ENCODE results near the gene TMEM135. TPM values are rescaled to one million over a fixed set of nuclear protein-coding genes. Genes with fewer than 3 reads are reported as not detected.

Gene TMEM135
- total RNA-seq, 1 donor from 2014 or later: 24.7 TPM

DNA sequence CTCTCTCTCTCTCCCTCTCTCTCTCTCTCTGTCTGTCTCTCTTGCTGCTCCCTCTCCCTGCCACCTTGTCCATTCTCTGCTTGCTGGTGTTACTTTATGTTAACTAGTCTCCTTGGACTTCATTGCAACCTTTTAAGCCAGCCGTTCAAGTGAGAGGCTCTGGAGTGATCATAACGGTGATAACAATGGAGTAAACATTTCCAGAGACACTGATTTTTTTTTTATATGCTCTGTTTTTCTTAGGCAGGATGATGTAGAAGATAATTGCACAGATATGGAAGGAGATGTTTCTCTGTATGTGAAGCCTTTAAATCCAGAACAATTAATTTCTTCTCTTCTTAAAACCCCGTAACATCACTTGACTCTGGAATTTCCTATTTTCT lies 287.7 kb downstream of the TMEM135 start:
- no peak overlapping the region for H3K27ac Mint-ChIP-seq (ENCODE audit: unreplicated experiment)
- no peaks in the 10 kb centered on the region for H3K9me3 Mint-ChIP-seq (ENCODE audit: unreplicated experiment)
- no peaks in the 10 kb centered on the region for H3K27me3 Mint-ChIP-seq (ENCODE audit: unreplicated experiment)
- no peak for TF ChIP-seq CTCF (IDR thresholded peaks at IDR 0.05)
- H3K4me1 Mint-ChIP-seq (ENCODE audit: unreplicated experiment): peaks cover 6% of the 10 kb centered on the region
- no peak overlapping the region for H3K4me3 Mint-ChIP-seq (ENCODE audit: unreplicated experiment)
- peaks cover 38% of the 10 kb centered on the region for H3K36me3 Mint-ChIP-seq (ENCODE audit: unreplicated experiment)
- DNase-seq (ENCODE audit: extremely low spot score, unreplicated experiment): no peak

- no peaks in the 10 kb centered on the region for H3K27me3 Mint-ChIP-seq (ENCODE audit: unreplicated experiment)
- no peak overlapping the region for H3K4me3 Mint-ChIP-seq (ENCODE audit: unreplicated experiment)
- H3K9me3 Mint-ChIP-seq (ENCODE audit: unreplicated experiment): no peaks in the 10 kb centered on the region
- peaks cover 35% of the 10 kb centered on the region for H3K36me3 Mint-ChIP-seq (ENCODE audit: unreplicated experiment)
- H3K27ac Mint-ChIP-seq (ENCODE audit: unreplicated experiment): no peak overlapping the region
- no peak for DNase-seq (ENCODE audit: extremely low spot score, unreplicated experiment)
- no peak for TF ChIP-seq CTCF (IDR thresholded peaks at IDR 0.05)
- peaks cover 6% of the 10 kb centered on the region for H3K4me1 Mint-ChIP-seq (ENCODE audit: unreplicated experiment)
Observed at GRCh38 chr11:87326594-87326993, 288.9 kb downstream of the TMEM135 start.

- Mint-ChIP-seq H3K27me3 (ENCODE audit: unreplicated experiment) (no peaks in the 10 kb centered on the region), H3K36me3 (ENCODE audit: unreplicated experiment) (peaks cover 22% of the 10 kb centered on the region), H3K4me3 (ENCODE audit: unreplicated experiment) (no peak overlapping the region), H3K27ac (ENCODE audit: unreplicated experiment) (no peak overlapping the region), H3K9me3 (ENCODE audit: unreplicated experiment) (peaks cover 13% of the 10 kb centered on the region), H3K4me1 (ENCODE audit: unreplicated experiment) (peaks cover 5% of the 10 kb centered on the region)
- DNase-seq (ENCODE audit: extremely low spot score, unreplicated experiment): no peak
- TF ChIP-seq CTCF (IDR thresholded peaks at IDR 0.05): no peak
Observed at GRCh38 chr11:87329172-87329571, 291.4 kb downstream of the TMEM135 start.

- no peak for TF ChIP-seq CTCF (IDR thresholded peaks at IDR 0.05)
- Mint-ChIP-seq H3K9me3 (ENCODE audit: unreplicated experiment) (peaks cover 20% of the 10 kb centered on the region), H3K27me3 (ENCODE audit: unreplicated experiment) (no peaks in the 10 kb centered on the region), H3K4me3 (ENCODE audit: unreplicated experiment) (no peak overlapping the region), H3K4me1 (ENCODE audit: unreplicated experiment) (peaks cover 3% of the 10 kb centered on the region), H3K36me3 (ENCODE audit: unreplicated experiment) (peaks cover 23% of the 10 kb centered on the region), H3K27ac (ENCODE audit: unreplicated experiment) (no peak overlapping the region)
- no peak for DNase-seq (ENCODE audit: extremely low spot score, unreplicated experiment)
Observed at GRCh38 chr11:87330187-87330601, 292.5 kb downstream of the TMEM135 start.

GRCh38 chr11:87331273-87331672 lies 293.5 kb downstream of the TMEM135 start:
- H3K36me3 Mint-ChIP-seq (ENCODE audit: unreplicated experiment): peaks cover 20% of the 10 kb centered on the region

More at GRCh38 chr11:87331273-87331672, 293.5 kb downstream of the TMEM135 start:
- H3K27ac Mint-ChIP-seq (ENCODE audit: unreplicated experiment): no peak overlapping the region
- H3K4me3 Mint-ChIP-seq (ENCODE audit: unreplicated experiment): no peak overlapping the region
- peaks cover 26% of the 10 kb centered on the region for H3K9me3 Mint-ChIP-seq (ENCODE audit: unreplicated experiment)
- no peaks in the 10 kb centered on the region for H3K4me1 Mint-ChIP-seq (ENCODE audit: unreplicated experiment)
- no peak for DNase-seq (ENCODE audit: extremely low spot score, unreplicated experiment)
- TF ChIP-seq CTCF (IDR thresholded peaks at IDR 0.05): no peak
- H3K27me3 Mint-ChIP-seq (ENCODE audit: unreplicated experiment): no peaks in the 10 kb centered on the region

All from osteocyte (in vitro differentiated cells).